ENCODE results near the gene RING1.

The RING1 gene

GRCh38 chr6:33235221-33235634 is 26.9 kb downstream of the RING1 start:
- H3K27ac ChIP-seq (ENCODE audit: low read length) = no peak overlapping the region
- H3K9me2 ChIP-seq (replicated peaks; ENCODE audit: insufficient read depth, low read length) = no peaks in the 10 kb centered on the region
- H3K9me3 ChIP-seq (replicated peaks; ENCODE audit: insufficient read depth, low read length) = no peaks in the 10 kb centered on the region
- no peak overlapping the region for H2AFZ ChIP-seq (ENCODE audit: low read length)
- H3K9ac ChIP-seq (ENCODE audit: low read length) = no peak overlapping the region
- H3K4me1 ChIP-seq (ENCODE audit: low read length) = no peaks in the 10 kb centered on the region
- no peaks in the 10 kb centered on the region for H3K79me2 ChIP-seq (ENCODE audit: low read length)
- DNase-seq = no peak
- no peaks in the 10 kb centered on the region for H4K20me1 ChIP-seq (ENCODE audit: insufficient read depth, low read length)
- no peak for TF ChIP-seq EZH2phosphoT487 (IDR thresholded peaks at IDR 0.05; ENCODE audit: low read length)
- TF ChIP-seq, protein P1, sequence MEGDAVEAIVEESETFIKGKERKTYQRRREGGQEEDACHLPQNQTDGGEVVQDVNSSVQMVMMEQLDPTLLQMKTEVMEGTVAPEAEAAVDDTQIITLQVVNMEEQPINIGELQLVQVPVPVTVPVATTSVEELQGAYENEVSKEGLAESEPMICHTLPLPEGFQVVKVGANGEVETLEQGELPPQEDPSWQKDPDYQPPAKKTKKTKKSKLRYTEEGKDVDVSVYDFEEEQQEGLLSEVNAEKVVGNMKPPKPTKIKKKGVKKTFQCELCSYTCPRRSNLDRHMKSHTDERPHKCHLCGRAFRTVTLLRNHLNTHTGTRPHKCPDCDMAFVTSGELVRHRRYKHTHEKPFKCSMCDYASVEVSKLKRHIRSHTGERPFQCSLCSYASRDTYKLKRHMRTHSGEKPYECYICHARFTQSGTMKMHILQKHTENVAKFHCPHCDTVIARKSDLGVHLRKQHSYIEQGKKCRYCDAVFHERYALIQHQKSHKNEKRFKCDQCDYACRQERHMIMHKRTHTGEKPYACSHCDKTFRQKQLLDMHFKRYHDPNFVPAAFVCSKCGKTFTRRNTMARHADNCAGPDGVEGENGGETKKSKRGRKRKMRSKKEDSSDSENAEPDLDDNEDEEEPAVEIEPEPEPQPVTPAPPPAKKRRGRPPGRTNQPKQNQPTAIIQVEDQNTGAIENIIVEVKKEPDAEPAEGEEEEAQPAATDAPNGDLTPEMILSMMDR (IDR thresholded peaks at IDR 0.05; ENCODE audit: low read length) = no peak
- TF ChIP-seq EZH2 (optimal IDR thresholded peaks at IDR 0.05; ENCODE audit: low read depth, low read length) = no peak
- H3F3A ChIP-seq (ENCODE audit: insufficient read depth, low read length) = no peaks in the 10 kb centered on the region
- no peaks in the 10 kb centered on the region for H3K36me3 ChIP-seq (replicated peaks; ENCODE audit: insufficient read depth, low read length)
- H3K27me3 ChIP-seq (replicated peaks; ENCODE audit: insufficient read depth, low read length) = 0 out of 2 replicates have a peak, but pooled peaks cover 10% of the 10 kb centered on the region
- H3K4me3 ChIP-seq (ENCODE audit: low read length) = no peak overlapping the region
- H3K4me2 ChIP-seq (ENCODE audit: low read depth, low read length) = no peak overlapping the region

DNA sequence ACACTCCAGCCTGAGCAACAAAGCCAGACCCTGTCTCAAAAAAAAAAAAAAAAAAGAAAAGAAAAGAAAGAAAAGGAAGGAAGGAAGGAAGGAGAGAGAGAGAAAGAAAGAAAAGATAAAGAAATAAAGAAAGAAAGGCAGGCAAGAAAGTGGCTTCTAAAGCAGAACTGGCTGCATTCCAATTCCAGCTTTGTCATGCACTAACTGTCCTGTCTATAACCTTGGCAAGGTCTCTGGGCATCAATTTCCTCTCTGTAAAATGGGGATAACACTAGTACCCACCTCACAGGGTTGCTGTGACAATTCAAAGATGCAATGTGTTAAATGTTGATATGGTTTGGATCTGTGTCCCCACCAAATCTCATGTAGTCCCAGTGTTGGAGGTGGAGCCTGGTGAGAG is 28.0 kb downstream of the RING1 start:
- Histone ChIP-seq H3K9ac (ENCODE audit: low read length) (no peak overlapping the region), H2AFZ (ENCODE audit: low read length) (no peak overlapping the region), H3K4me2 (ENCODE audit: low read depth, low read length) (no peak overlapping the region), H3K36me3 (replicated peaks; ENCODE audit: insufficient read depth, low read length) (no peaks in the 10 kb centered on the region), H3K4me1 (ENCODE audit: low read length) (no peaks in the 10 kb centered on the region), H3K9me3 (replicated peaks; ENCODE audit: insufficient read depth, low read length) (no peaks in the 10 kb centered on the region), H3K27me3 (replicated peaks; ENCODE audit: insufficient read depth, low read length) (0 out of 2 replicates have a peak, but pooled peaks cover 11% of the 10 kb centered on the region), H3K27ac (ENCODE audit: low read length) (no peak overlapping the region), H3K4me3 (ENCODE audit: low read length) (no peak overlapping the region), H3F3A (ENCODE audit: insufficient read depth, low read length) (no peaks in the 10 kb centered on the region), H4K20me1 (ENCODE audit: insufficient read depth, low read length) (no peaks in the 10 kb centered on the region), H3K9me2 (replicated peaks; ENCODE audit: insufficient read depth, low read length) (no peaks in the 10 kb centered on the region), H3K79me2 (ENCODE audit: low read length) (no peaks in the 10 kb centered on the region)
- no peak for DNase-seq
- TF ChIP-seq EZH2 (optimal IDR thresholded peaks at IDR 0.05; ENCODE audit: low read depth, low read length) = no peak
- no peak for TF ChIP-seq EZH2phosphoT487 (IDR thresholded peaks at IDR 0.05; ENCODE audit: low read length)
- TF ChIP-seq, protein P1 (IDR thresholded peaks at IDR 0.05; ENCODE audit: low read length) = no peak

GRCh38 chr6:33236852-33237251 is 28.6 kb downstream of the RING1 start:
- H3K27me3 ChIP-seq (replicated peaks; ENCODE audit: insufficient read depth, low read length) = 0 out of 2 replicates have a peak, but pooled peaks cover 13% of the 10 kb centered on the region
- H3K9me2 ChIP-seq (replicated peaks; ENCODE audit: insufficient read depth, low read length) = no peaks in the 10 kb centered on the region
- no peaks in the 10 kb centered on the region for H4K20me1 ChIP-seq (ENCODE audit: insufficient read depth, low read length)
- no peaks in the 10 kb centered on the region for H3K79me2 ChIP-seq (ENCODE audit: low read length)
- H3K27ac ChIP-seq (ENCODE audit: low read length) = no peak overlapping the region
- no peaks in the 10 kb centered on the region for H3K36me3 ChIP-seq (replicated peaks; ENCODE audit: insufficient read depth, low read length)
- H3K9ac ChIP-seq (ENCODE audit: low read length) = no peak overlapping the region
- DNase-seq = no peak
- H3F3A ChIP-seq (ENCODE audit: insufficient read depth, low read length) = no peaks in the 10 kb centered on the region
- H3K4me3 ChIP-seq (ENCODE audit: low read length) = no peak overlapping the region
- no peaks in the 10 kb centered on the region for H3K9me3 ChIP-seq (replicated peaks; ENCODE audit: insufficient read depth, low read length)
- H3K4me2 ChIP-seq (ENCODE audit: low read depth, low read length) = no peak overlapping the region
- no peak overlapping the region for H2AFZ ChIP-seq (ENCODE audit: low read length)
- H3K4me1 ChIP-seq (ENCODE audit: low read length) = no peaks in the 10 kb centered on the region
- no peak for TF ChIP-seq EZH2 (optimal IDR thresholded peaks at IDR 0.05; ENCODE audit: low read depth, low read length)
- no peak for TF ChIP-seq EZH2phosphoT487 (IDR thresholded peaks at IDR 0.05; ENCODE audit: low read length)
- TF ChIP-seq, protein P1 (IDR thresholded peaks at IDR 0.05; ENCODE audit: low read length) = no peak
